Loucy (cell line): ENCODE data around the gene CBX3.
"Not testable (repeated sequence)": the region's sequence is repeated elsewhere in the genome, so short reads cannot be mapped to it uniquely, and the experiment has no call there.

ENCODE experiments used
- CTCF ChIP-seq: fragments of 200-600 bp; sonication (generic); conservative IDR thresholded peaks from 2 replicates; pipeline ENCODE4 v1.5.1; 2014; ENCODE audit warnings: mild to moderate bottlenecking, antibody characterized with exemption, low read length
- EZH2phosphoT487 ChIP-seq: fragments of 200-600 bp; IDR thresholded peaks from 2 replicates; pipeline ENCODE4 v1.6.1; 2018; ENCODE audit warnings: antibody characterized with exemption, mild to moderate bottlenecking, moderate library complexity, borderline replicate concordance

GRCh38 chr7:26184281-26185101 is 17.1 kb upstream of the CBX3 start:
- TF ChIP-seq EZH2phosphoT487, CTCF: not testable (repeated sequence)
